Measurements from ENCODE around the gene FAM216A.
"Not testable (repeated sequence)": the region's sequence is repeated elsewhere in the genome, so short reads cannot be mapped to it uniquely, and the experiment has no call there.

Gene FAM216A, protein sequence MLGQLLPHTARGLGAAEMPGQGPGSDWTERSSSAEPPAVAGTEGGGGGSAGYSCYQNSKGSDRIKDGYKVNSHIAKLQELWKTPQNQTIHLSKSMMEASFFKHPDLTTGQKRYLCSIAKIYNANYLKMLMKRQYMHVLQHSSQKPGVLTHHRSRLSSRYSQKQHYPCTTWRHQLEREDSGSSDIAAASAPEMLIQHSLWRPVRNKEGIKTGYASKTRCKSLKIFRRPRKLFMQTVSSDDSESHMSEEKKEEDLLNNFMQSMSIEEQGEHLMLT

GRCh38 chr12:110468214-110469048 is at the start of gene FAM216A, which contains the start of gene GPN3:
Gene FAM216A, plus strand, starts transcription at chr12:110468845. Its CDS starts 31 bp downstream, at chr12:110468876.
Gene GPN3, minus strand, starts transcription at chr12:110468257. Its CDS starts 54 bp downstream, at chr12:110468203.
- DNase-seq (ENCODE audit: low spot score), result peak; percentile 90

GRCh38 chr12:110420644-110421043 is 48.0 kb upstream of the FAM216A start:
- not testable (repeated sequence) for DNase-seq (ENCODE audit: low spot score)

GRCh38 chr12:110421159-110421661 is 47.4 kb upstream of the FAM216A start:
- no peak for DNase-seq (ENCODE audit: low spot score)

GRCh38 chr12:110421701-110422100 is 46.9 kb upstream of the FAM216A start:
- DNase-seq (ENCODE audit: low spot score), result no peak

DNA sequence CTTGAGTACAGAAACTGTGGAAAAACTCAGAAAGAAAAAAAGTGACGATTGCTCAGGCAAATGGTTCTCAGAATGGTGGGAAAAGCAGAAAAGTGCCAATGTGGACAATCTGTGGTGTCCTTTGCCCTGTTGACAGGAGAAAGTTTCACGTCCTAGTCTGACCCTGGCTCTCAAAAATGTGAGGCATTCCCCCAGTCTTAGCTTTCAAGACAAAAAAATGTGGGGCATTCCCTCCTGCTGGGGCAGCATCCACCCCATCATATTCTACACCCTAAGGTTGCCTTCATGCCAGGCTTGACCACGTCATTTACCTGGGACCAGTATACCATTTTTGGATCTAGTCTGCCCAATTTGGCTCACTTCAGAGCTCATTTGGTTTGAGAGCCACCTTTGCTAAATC is 44.4 kb upstream of the FAM216A start:
- DNase-seq (ENCODE audit: low spot score), result no peak

DNA sequence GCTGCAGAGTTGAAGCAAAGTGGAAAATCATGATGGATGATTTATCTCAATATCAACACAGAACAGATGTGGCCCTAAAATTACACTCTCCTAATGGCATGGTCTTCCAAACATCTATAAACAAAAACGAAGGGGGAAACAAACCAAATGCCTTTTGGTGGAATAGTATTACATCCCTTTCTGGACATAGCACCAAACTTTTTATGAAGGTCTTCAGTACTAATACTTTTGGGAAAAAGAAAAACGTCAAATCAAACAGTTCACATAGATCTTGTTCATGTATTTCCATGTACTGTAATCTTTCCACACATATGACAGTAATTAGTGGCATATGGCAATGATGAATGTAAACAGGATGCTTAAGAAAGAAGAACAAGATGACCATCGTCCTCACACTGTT is 42.2 kb upstream of the FAM216A start:
- DNase-seq (ENCODE audit: low spot score), result no peak

DNA sequence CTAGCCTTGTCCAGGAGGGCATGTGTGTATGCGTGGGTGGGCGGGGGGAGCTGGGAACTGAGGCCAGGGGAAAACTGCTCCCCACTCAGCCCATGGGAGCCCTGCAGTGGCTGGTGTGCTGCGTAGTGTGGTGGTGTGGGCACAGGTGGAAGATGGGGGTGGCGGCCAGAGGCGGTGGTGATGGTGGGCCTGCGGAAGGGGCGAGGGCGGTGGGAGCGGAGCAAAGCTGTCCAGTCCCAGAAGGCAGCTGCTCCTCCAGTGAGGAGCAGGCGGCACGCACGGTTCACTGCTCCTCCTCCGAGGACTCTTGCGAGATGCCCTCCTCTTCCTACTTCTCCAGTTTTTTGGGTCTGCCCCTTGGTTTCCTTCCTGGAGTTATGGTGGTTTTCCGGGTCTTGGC is 39.0 kb upstream of the FAM216A start:
- not testable (repeated sequence) for DNase-seq (ENCODE audit: low spot score)

GRCh38 chr12:110431957-110432587 is 36.6 kb upstream of the FAM216A start:
- no peak for DNase-seq (ENCODE audit: low spot score)

DNA sequence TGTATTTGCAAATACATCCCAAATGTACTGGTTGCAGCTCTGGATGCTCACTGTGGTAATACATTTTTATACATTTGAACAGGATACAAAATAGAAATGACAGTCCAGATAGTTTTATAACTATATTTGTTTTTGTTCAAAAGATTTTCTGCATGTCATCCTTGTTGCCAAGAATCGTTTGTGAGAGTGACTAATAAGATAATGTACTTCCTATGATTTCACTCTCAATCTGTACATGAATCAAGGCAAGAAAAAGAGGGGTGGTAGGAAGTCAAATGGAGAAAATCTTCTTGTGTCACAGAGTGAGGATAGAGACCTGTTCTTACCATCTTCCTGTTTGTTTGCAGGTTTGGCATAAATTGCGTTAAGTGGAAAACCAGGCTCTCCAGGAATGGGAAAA is 32.4 kb upstream of the FAM216A start:
- DNase-seq (ENCODE audit: low spot score), result no peak

DNA sequence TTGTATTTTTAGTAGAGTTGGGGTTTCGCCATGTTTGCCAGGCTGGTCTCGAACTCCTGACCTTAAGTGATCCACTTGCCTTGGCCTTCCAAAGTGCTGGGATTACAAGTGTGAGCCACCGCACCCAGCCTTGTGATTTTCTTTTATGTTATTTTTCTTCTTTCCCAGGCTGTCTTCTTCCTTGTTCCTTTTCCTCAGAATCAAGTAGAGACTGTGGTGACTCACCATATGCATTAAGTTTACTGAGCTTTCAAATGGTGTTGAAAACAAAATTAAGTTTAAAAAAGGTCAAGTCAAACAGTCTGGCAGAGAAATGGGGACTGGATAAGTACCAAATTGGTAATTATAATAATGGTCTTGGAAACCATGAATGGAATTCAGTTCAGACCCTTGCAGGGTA is 24.2 kb upstream of the FAM216A start:
- no peak for DNase-seq (ENCODE audit: low spot score)

GRCh38 chr12:110449799-110450497 is 18.7 kb upstream of the FAM216A start, which contains the start of gene ARPC3:
Gene ARPC3, minus strand, starts transcription at chr12:110450337. Its CDS starts 77 bp downstream, at chr12:110450260.
- peak; percentile 65 for DNase-seq (ENCODE audit: low spot score)

GRCh38 chr12:110451263-110451662 is 17.4 kb upstream of the FAM216A start:
- no peak for DNase-seq (ENCODE audit: low spot score)

- peak; percentile 22 for DNase-seq (ENCODE audit: low spot score)
Measured at GRCh38 chr12:110453569-110454296, 14.9 kb upstream of the FAM216A start.

- DNase-seq (ENCODE audit: low spot score), result no peak
Measured at GRCh38 chr12:110458756-110459155, 9.9 kb upstream of the FAM216A start.

DNA sequence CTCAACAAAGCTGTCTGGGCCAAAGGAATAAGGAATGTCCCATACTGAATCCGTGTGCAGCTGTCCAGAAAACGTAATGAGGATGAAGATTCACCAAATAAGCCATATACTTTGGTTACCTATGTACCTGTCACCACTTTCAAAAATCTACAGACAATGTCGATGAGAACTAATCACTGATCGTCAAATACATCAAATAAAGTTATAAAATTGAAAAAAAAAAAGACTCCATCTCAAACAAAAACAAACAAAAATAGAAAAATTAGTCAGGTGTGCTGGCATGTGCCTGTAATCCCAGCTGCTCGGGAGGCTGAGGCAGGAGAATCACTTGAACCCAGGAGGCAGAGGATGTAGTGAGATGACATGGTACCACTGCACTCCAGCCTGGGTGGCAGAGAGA is 7.5 kb upstream of the FAM216A start:
- DNase-seq (ENCODE audit: low spot score), result not testable (repeated sequence)

DNA sequence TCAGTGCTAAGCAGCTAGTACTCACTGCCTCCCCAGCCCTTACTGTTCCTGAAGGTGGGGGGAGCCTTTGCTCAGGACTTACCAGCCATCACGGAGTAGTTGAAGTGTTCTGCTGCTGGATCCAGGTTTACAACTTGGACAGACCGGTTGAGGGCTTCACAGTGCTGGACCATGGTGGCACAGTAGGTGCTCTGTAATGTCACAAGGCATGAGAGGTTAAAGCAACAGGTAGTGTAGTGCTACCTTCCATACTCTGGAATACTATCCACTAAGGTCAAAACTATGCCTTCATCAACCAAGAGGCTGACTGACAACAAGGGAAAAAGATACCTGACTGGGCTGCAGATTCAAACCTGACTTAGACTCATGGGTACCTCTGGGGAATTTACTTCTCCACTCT is 3.6 kb upstream of the FAM216A start:
- DNase-seq (ENCODE audit: low spot score), result no peak

DNA sequence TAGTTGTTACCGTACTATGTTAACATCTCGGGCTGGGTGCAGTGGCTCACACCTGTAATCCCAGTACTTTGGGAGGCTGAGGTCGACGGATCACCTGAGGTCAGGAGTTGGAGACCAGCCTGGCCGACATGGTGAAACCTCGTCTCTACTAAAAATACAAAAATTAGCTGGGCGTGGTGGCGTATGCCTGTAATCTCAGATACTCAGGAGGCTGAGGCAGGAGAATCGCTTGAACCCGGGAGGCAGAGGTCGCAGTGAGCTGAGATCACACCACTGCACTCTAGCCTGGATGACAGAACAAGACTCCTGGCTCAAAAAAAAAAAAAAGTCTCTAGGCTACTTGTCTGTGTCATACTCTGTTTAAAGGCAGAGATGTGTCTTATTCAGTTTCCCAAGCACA is 2.9 kb upstream of the FAM216A start:
- DNase-seq (ENCODE audit: low spot score), result not testable (repeated sequence)

- no peak for DNase-seq (ENCODE audit: low spot score)
Measured at GRCh38 chr12:110466791-110467190, 1.9 kb upstream of the FAM216A start.

DNA sequence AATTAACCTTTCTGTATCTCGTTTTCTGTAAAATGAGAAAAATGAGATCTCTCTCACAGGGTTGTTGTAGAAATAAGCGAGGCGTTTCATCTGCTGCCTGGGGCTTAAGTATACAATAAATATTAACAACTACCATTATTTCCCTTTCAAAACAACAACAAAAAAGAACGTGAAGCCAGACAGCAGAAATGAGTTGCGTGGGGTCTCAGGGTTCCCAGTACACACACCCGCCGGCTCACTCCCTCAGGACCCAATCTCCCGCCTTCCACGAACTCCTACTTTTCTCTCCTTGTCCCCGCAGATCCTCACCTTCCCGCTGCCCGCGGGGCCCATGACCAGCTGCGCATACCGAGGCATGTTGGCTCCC is 815 bp upstream of the FAM216A start:
- DNase-seq (ENCODE audit: low spot score), result no peak

DNA sequence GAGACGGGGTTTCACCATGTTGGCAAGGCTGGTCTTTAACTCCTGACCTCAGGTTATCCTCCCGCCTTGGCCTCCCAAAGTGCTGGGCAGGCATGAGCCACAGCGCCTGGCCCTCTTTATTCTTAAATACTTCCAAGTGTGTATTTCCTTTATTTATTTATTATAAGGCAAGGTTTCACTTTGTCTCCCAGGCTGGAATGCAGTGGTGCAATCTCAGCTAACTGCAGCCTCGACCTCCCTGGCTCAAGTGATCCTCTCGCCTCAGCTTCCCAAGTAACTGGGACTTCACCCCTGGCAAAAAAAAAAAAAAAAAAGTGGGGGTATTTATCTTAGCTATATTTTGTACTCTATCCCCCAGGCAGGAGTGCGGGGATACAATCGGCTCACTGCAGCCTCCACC is 6.8 kb downstream of the FAM216A start:
- DNase-seq (ENCODE audit: low spot score), result no peak

Measured in HuH-7.5 (cell line).